ENCODE data around the gene RC3H1. TPM values are rescaled to one million over a fixed set of nuclear protein-coding genes. Genes with fewer than 3 reads are reported as not detected.

RC3H1 gene
- total RNA-seq, 4 donors from 2014 or later: 37.3 to 49.8 (median 40.4) TPM

DNA sequence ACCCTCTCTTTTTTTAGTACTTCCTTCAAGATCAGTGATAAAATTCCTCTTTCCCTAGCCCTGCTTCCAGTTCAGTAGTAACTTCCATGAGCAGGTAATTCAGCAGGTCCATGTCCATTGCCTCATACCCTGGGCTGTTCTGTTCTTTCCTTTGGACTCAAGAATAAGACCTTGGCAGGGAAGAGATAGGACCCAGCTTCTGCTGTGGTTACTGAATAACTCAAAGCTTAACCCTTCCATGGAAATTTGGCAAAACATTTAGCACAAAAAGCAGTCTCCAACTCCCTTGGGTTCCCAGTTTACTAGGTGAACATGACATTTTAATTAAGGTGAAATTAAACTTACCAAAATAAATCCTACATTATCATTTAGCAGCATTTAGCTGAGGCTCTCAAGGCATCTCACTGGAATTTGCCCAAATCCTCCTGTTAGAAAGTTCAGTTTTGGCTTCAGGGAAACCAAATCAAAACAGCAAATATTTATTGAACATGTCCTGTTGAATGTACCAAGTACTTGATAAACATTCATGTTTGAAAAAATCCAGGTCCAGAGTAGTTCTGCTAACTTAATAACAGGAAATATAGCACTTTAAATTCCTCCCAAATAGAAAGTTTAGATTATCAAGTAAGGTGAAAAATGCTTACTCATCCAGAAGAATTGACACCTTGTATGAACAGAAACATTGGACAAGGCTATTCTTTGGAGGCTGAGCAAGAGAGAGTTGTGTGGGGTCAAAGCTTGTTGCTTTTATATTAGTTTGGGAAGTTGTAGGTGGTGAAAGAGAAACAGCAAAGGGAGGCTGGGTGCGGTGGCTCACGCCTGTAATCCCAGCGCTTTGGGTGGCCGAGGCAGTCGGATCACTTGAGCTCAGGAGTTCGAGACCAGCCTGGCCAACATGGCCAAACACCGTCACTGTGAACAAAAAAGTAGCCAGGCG is 96.6 kb downstream of the RC3H1 start:
- WGBS, 2 donors (ENCODE audit: low coverage in 1 of 2): 88 to 89% methylated on average over 8 of the region's 8 CpGs
- no peak overlapping the region for H3K4me3 ChIP-seq
- no peak overlapping the region for H3K27ac ChIP-seq
- no peak for ATAC-seq
- H3K9me3 ChIP-seq: no peaks in the 10 kb centered on the region
- H3K4me1 ChIP-seq: peaks cover 0 to 8% (median 0%) of the 10 kb centered on the region in 3 donors
- TF ChIP-seq, protein P1, sequence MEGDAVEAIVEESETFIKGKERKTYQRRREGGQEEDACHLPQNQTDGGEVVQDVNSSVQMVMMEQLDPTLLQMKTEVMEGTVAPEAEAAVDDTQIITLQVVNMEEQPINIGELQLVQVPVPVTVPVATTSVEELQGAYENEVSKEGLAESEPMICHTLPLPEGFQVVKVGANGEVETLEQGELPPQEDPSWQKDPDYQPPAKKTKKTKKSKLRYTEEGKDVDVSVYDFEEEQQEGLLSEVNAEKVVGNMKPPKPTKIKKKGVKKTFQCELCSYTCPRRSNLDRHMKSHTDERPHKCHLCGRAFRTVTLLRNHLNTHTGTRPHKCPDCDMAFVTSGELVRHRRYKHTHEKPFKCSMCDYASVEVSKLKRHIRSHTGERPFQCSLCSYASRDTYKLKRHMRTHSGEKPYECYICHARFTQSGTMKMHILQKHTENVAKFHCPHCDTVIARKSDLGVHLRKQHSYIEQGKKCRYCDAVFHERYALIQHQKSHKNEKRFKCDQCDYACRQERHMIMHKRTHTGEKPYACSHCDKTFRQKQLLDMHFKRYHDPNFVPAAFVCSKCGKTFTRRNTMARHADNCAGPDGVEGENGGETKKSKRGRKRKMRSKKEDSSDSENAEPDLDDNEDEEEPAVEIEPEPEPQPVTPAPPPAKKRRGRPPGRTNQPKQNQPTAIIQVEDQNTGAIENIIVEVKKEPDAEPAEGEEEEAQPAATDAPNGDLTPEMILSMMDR (IDR thresholded peaks at IDR 0.05): no peak
- TF ChIP-seq EP300 (IDR thresholded peaks at IDR 0.05) (no peak), POLR2AphosphoS5 (IDR thresholded peaks at IDR 0.05) (no peak), POLR2A (IDR thresholded peaks at IDR 0.05) (no peak)
- H3K27me3 ChIP-seq: no peaks in the 10 kb centered on the region
- H3K36me3 ChIP-seq: peaks cover 0 to 4% of the 10 kb centered on the region in 2 donors

DNA sequence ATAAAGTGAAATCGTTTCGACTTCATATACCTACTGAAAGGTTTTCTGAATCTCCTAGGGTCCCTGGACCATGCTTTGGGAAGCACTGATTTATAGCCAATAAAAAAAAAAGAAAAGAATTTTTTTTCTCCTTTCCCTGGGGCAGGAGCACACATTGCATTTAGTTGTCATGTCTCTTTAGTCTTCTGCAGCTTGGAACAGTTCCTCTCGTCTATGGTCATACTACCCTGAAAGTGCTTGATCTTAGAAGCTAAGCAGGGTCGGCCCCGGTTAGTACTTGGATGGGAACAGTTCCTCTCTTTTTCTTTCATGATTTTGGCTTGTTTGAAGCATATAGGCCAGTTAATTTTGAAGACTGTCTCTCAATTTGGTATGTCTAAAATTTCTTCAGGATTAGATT is 101.3 kb downstream of the RC3H1 start:
- Histone ChIP-seq H3K4me3 (no peak overlapping the region), H3K36me3 (no peaks in the 10 kb centered on the region), H3K4me1 (peaks cover 0 to 7% (median 0%) of the 10 kb centered on the region in 3 donors), H3K27me3 (no peaks in the 10 kb centered on the region), H3K9me3 (no peaks in the 10 kb centered on the region), H3K27ac (no peak overlapping the region)
- TF ChIP-seq, protein P1 (IDR thresholded peaks at IDR 0.05): no peak
- TF ChIP-seq POLR2A (IDR thresholded peaks at IDR 0.05) (no peak), EP300 (IDR thresholded peaks at IDR 0.05) (no peak), POLR2AphosphoS5 (IDR thresholded peaks at IDR 0.05) (no peak)
- ATAC-seq: no peak
- 74 to 90% methylated on average over 5 of the region's 5 CpGs for WGBS, 2 donors (ENCODE audit: low coverage in 1 of 2)

DNA sequence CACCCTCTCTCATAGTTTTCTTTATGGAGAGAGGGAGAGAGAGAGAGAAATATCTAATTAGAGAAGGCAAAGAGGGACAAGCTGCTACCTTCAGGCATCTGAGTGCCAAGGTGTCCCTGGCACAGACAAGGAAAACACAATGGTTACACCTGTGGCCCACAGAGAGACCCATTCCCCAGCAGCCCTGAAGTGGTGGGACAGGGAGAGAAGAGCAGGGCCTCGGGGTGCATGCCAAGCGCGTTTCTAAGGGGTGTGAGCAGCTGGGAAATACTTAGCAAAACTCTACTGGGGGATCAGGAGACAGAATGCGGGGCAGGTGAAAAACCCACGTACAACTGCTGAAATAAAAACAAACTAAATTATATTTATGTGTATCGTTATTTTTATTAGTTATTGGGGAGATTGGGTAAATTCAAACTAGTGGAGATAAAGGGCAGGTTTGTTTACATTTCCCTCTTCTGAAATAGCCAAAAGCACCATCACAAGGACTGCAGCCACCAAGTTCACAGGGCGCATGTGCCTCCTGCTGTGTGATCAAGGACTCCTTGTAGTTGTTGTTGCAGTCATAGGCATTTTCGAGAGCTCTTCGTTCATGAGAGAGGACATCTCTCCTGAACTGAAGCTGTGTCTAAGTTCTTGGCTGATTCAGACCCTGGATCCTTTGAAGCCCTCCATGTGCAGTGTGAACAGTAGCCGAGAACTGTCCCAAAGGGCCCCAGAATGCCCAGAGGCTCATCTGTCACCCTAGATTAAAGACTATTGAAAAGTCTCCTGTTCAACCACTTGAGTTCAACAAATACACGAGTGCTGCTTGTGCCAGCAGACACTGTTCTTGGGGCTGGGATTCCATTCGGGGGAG is 104.3 kb downstream of the RC3H1 start:
- TF ChIP-seq, protein P1 (IDR thresholded peaks at IDR 0.05): no peak
- no peak for TF ChIP-seq POLR2AphosphoS5 (IDR thresholded peaks at IDR 0.05)
- no peak for TF ChIP-seq POLR2A (IDR thresholded peaks at IDR 0.05)
- TF ChIP-seq EP300 (IDR thresholded peaks at IDR 0.05): no peak
- Histone ChIP-seq H3K9me3 (no peaks in the 10 kb centered on the region), H3K27ac (no peak overlapping the region), H3K4me3 (no peak overlapping the region), H3K27me3 (no peaks in the 10 kb centered on the region), H3K36me3 (no peaks in the 10 kb centered on the region), H3K4me1 (no peaks in the 10 kb centered on the region)
- no peak for ATAC-seq
- 86 to 91% methylated on average over 7 to 10 of the region's 12 CpGs for WGBS, 2 donors (ENCODE audit: low coverage in 1 of 2)

DNA sequence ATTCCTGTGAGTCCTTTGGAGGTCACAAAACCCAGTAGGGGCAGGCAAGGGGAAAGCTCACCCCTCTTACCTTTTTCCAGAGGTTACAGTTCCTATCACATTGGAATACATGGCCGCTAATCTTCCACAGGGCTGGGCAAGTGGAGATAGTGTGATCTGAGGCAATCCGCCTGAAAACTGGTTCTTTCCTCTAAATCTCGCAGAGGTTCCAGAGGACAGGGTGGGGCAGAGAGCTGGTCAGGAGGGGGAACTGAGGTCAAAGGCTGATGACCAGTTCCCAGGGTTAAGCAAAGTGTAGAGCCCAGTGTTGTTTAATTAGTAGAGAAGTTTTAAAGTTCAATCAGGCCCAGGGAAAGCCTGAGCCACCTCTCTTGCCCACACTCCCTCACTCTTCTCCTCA is 105.0 kb downstream of the RC3H1 start, which contains the start of gene SERPINC1:
Gene SERPINC1 (minus strand): TSS at position 179 of the 400 bp plus-strand sequence. CDS start 68 bp downstream, at position 111.
- no peak for TF ChIP-seq POLR2AphosphoS5 (IDR thresholded peaks at IDR 0.05)
- TF ChIP-seq, protein P1 (IDR thresholded peaks at IDR 0.05): no peak
- Histone ChIP-seq H3K4me3 (no peak within 1 kb of the TSS), H3K9me3 (no peaks in the 10 kb centered on the region), H3K4me1 (no peaks in the 10 kb centered on the region), H3K36me3 (no peaks in the 10 kb centered on the region), H3K27me3 (no peaks in the 10 kb centered on the region), H3K27ac (no peak within 1 kb of the TSS)
- WGBS, 2 donors (ENCODE audit: low coverage in 1 of 2): 100% methylated on average over 2 of the region's 3 CpGs; no CpG with 5 or more reads in 1 of the 2 donors
- ATAC-seq: no peak

Data from gastroesophageal sphincter (tissue), 4 donors.